GM20431 (cell line): Measurements from ENCODE around the gene BAIAP2L1.

Experiments
- in situ Hi-C: fragments of 300-500 bp; cut with MseI, MboI; formaldehyde crosslinking; loops from one replicate; pipeline ENCODE4 v1.15.0; 2020; ENCODE audit warnings: low sequenced_read_pairs; ENCODE audit not compliant: unreplicated experiment

The BAIAP2L1 gene

GRCh38 chr7:98362517-98362916 lies 38.4 kb downstream of the BAIAP2L1 start:
- in situ Hi-C loops: no loop called here

GRCh38 chr7:98360221-98361130 lies 40.4 kb downstream of the BAIAP2L1 start:
- in situ Hi-C loops: no loop called here

GRCh38 chr7:98359395-98359794 lies 41.5 kb downstream of the BAIAP2L1 start:
- in situ Hi-C loops: no loop called here

- in situ Hi-C loops: no loop called here
These were observed 42.2 kb downstream of the BAIAP2L1 start for GRCh38 chr7:98358706-98359105.

- in situ Hi-C loops: no loop called here
These were observed 43.1 kb downstream of the BAIAP2L1 start for GRCh38 chr7:98357751-98358161.

- in situ Hi-C loops: no loop called here
These were observed 45.7 kb downstream of the BAIAP2L1 start for GRCh38 chr7:98355250-98355538.

- in situ Hi-C loops: no loop called here
These were observed 46.2 kb downstream of the BAIAP2L1 start for GRCh38 chr7:98354511-98355249.

- in situ Hi-C loops: no loop called here
These were observed 46.8 kb downstream of the BAIAP2L1 start for GRCh38 chr7:98354052-98354451.

GRCh38 chr7:98352621-98353020 lies 48.3 kb downstream of the BAIAP2L1 start:
- in situ Hi-C loops: no loop called here

GRCh38 chr7:98351136-98351535 lies 49.8 kb downstream of the BAIAP2L1 start:
- in situ Hi-C loops: no loop called here

- in situ Hi-C loops: no loop called here
These were observed 52.0 kb downstream of the BAIAP2L1 start for GRCh38 chr7:98348726-98349474.

GRCh38 chr7:98346515-98347069 lies 54.3 kb downstream of the BAIAP2L1 start:
- in situ Hi-C loops: no loop called here

GRCh38 chr7:98341106-98341505 lies 59.8 kb downstream of the BAIAP2L1 start:
- in situ Hi-C loops: no loop called here

- in situ Hi-C loops: no loop called here
These were observed 61.8 kb downstream of the BAIAP2L1 start for GRCh38 chr7:98339043-98339442.

GRCh38 chr7:98338441-98338840 lies 62.4 kb downstream of the BAIAP2L1 start:
- in situ Hi-C loops: no loop called here

- in situ Hi-C loops: no loop called here
These were observed 65.4 kb downstream of the BAIAP2L1 start for GRCh38 chr7:98335411-98335977.

- in situ Hi-C loops: no loop called here
These were observed 66.8 kb downstream of the BAIAP2L1 start for GRCh38 chr7:98334081-98334480.

GRCh38 chr7:98330926-98331529 lies 69.9 kb downstream of the BAIAP2L1 start:
- in situ Hi-C loops: no loop called here

GRCh38 chr7:98329791-98330373 lies 71.0 kb downstream of the BAIAP2L1 start:
- in situ Hi-C loops: no loop called here
